HG03025 (cell line): Measurements from ENCODE around the gene MRPL42.
"Not testable (repeated sequence)": the region's sequence is repeated elsewhere in the genome, so short reads cannot be mapped to it uniquely, and the experiment has no call there.

Experiments used
- ATAC-seq: cut with Tn5 transposase; IDR thresholded peaks from one replicate; pipeline ENCODE4 v1.9.1; 2021; ENCODE audit warnings: mild to moderate bottlenecking, moderate library complexity; ENCODE audit not compliant: unreplicated experiment, low FRiP score

MRPL42 gene

GRCh38 chr12:93537769-93538168, 70.5 kb downstream of the MRPL42 start:
- ATAC-seq, result no peak

- no peak for ATAC-seq
These were observed 72.5 kb downstream of the MRPL42 start for GRCh38 chr12:93539821-93540220.

GRCh38 chr12:93540466-93540865, 73.2 kb downstream of the MRPL42 start:
- no peak for ATAC-seq

- no peak for ATAC-seq
These were observed 74.4 kb downstream of the MRPL42 start for GRCh38 chr12:93541578-93542225.

GRCh38 chr12:93547778-93548177, 80.5 kb downstream of the MRPL42 start:
- ATAC-seq, result no peak

GRCh38 chr12:93549174-93549573, 81.9 kb downstream of the MRPL42 start:
- ATAC-seq, result no peak

GRCh38 chr12:93550748-93551611, 83.7 kb downstream of the MRPL42 start:
- ATAC-seq, result no peak

GRCh38 chr12:93552427-93552826, 85.1 kb downstream of the MRPL42 start:
- no peak for ATAC-seq

- not testable (repeated sequence) for ATAC-seq
These were observed 90.6 kb downstream of the MRPL42 start for GRCh38 chr12:93557879-93558278.

- ATAC-seq, result not testable (repeated sequence)
These were observed 91.4 kb downstream of the MRPL42 start for GRCh38 chr12:93558685-93559084.

GRCh38 chr12:93563807-93564538, 96.7 kb downstream of the MRPL42 start:
- no peak for ATAC-seq

GRCh38 chr12:93565760-93566159, 98.4 kb downstream of the MRPL42 start:
- ATAC-seq, result no peak
